OCI-LY7 (cell line): ENCODE measurements around the gene TRIM52. TPM values are rescaled to one million over a fixed set of nuclear protein-coding genes. Genes with fewer than 3 reads are reported as not detected.
"Not testable (repeated sequence)": the region's sequence is repeated elsewhere in the genome, so short reads cannot be mapped to it uniquely, and the experiment has no call there.

ENCODE experiments used
- BruUV-seq: library from RNA; stranded (reverse); fragments of 400-500 nt; replicated peaks from 2 replicates; lab custom pipeline; 2021; lab: Mats Ljungman, UMichigan
- CTCF ChIA-PET: fragments of 300-600 bp; sonication (Branson Sonifier 250); formaldehyde crosslinking; loops from one replicate; lab custom pipeline; 2022; ENCODE audit warnings: antibody characterized with exemption; ENCODE audit not compliant: unreplicated experiment; lab: Charles Lee
- POLR2A ChIA-PET: fragments of 300-600 bp; sonication (Branson Sonifier 250); formaldehyde crosslinking; loops from one replicate; lab custom pipeline; 2022; ENCODE audit warnings: antibody characterized with exemption; lab: Charles Lee
- DNase-seq: peaks from one replicate; pipeline ENCODE4 v3.0.0-alpha.2; 2015; ENCODE audit warnings: low spot score
- H2AFZ ChIP-seq: fragments of 200-600 bp; sonication (generic), shearing (Covaris generic); 2 replicates; pipeline ENCODE4 v1.6.1; 2014; ENCODE audit warnings: mild to moderate bottlenecking, antibody characterized with exemption, low read length, moderate library complexity
- H3K27ac ChIP-seq: fragments of 200-600 bp; sonication (generic); 2 replicates; pipeline ENCODE4 v1.5.1; 2014; ENCODE audit warnings: mixed run types, low read depth, mild to moderate bottlenecking, moderate library complexity, low read length, inconsistent platforms; ENCODE audit not compliant: poor library complexity, severe bottlenecking
- H3K36me3 ChIP-seq: fragments of 200-600 bp; sonication (generic); 2 replicates; pipeline ENCODE4 v1.6.1; 2014; ENCODE audit warnings: mild to moderate bottlenecking, antibody characterized with exemption, low read length, moderate library complexity, mixed read lengths; ENCODE audit not compliant: insufficient read depth
- H3K4me1 ChIP-seq: fragments of 200-600 bp; sonication (generic); 2 replicates; pipeline ENCODE4 v1.5.1; 2014; ENCODE audit warnings: mild to moderate bottlenecking, low read length; ENCODE audit not compliant: insufficient read depth, poor library complexity, severe bottlenecking
- H3K4me2 ChIP-seq: fragments of 200-600 bp; sonication (generic); 2 replicates; pipeline ENCODE4 v1.6.1; 2014; ENCODE audit warnings: mild to moderate bottlenecking, low read length
- H3K4me3 ChIP-seq: fragments of 200-600 bp; sonication (generic); 2 replicates; pipeline ENCODE4 v1.5.1; 2014; ENCODE audit warnings: mild to moderate bottlenecking, low read depth, low read length; ENCODE audit not compliant: poor library complexity, severe bottlenecking
- H3K79me2 ChIP-seq: fragments of 200-600 bp; sonication (generic); 2 replicates; pipeline ENCODE4 v1.6.1; 2016; ENCODE audit warnings: low read depth, mild to moderate bottlenecking, low read length, moderate library complexity, mixed read lengths; ENCODE audit not compliant: insufficient read depth
- H3K9me2 ChIP-seq: fragments of 200-600 bp; sonication (generic); 2 replicates; pipeline ENCODE4 v1.6.1; 2016; ENCODE audit warnings: mild to moderate bottlenecking, low read length, mixed read lengths; ENCODE audit not compliant: insufficient read depth
- H3K9me3 ChIP-seq: fragments of 200-600 bp; sonication (generic); 2 replicates; pipeline ENCODE4 v1.6.1; 2014; ENCODE audit warnings: mild to moderate bottlenecking, mixed run types, low read length, mixed read lengths
- H4K20me1 ChIP-seq: fragments of 200-600 bp; sonication (generic); 2 replicates; pipeline ENCODE4 v1.6.1; 2014; ENCODE audit warnings: mild to moderate bottlenecking, antibody characterized with exemption, low read length, moderate library complexity, mixed read lengths; ENCODE audit not compliant: insufficient read depth
- EZH2phosphoT487 ChIP-seq: fragments of 200-600 bp; sonication (generic); IDR thresholded peaks from 2 replicates; pipeline ENCODE4 v1.6.1; 2018; ENCODE audit warnings: low read depth, borderline replicate concordance, mild to moderate bottlenecking, mixed run types, antibody characterized with exemption, low read length, moderate library complexity, mixed read lengths
- intact Hi-C: fragments of 100-400 bp; cut with micrococcal nuclease; formaldehyde crosslinking; loops from one replicate; pipeline ENCODE4 v1.10.0; 2022; ENCODE audit not compliant: unreplicated experiment
- total RNA-seq, 2 experiments: library from RNA; depleted of rRNA in 1 of 2; stranded (reverse); fragments of >200 nt in 1 of 2; shearing (Covaris generic) in 1 of 2; gene quantifications; 2 replicates each; pipeline ENCODE4 v1.2.3, GENCODE V29; 2014 to 2022
- TF ChIP-seq, protein P1 (sequence below): fragments of 200-600 bp; sonication (generic); conservative IDR thresholded peaks from 2 replicates; pipeline ENCODE4 v1.5.1; 2014; ENCODE audit warnings: mild to moderate bottlenecking, antibody characterized with exemption, low read length, moderate library complexity, mixed read lengths

Gene TRIM52
- total RNA-seq, 2 experiments from 2014 or later, result 16.1 to 33.5 TPM

DNA sequence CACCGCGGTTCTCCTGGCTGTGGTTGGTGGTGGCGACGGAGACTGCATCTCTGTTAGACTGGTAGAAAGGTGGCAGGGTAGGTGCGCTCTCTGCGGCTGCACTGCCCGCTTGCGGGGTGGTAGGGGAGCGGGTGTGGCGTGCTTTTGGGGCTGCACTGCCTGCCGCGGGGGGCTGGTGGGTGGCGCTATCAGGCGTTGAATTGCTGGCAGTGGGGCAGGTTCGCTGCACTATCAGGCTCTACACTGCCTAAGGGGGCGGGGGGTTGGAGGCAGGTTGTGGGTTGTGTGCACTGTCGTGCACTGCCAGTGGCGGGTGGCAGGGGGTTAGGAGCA, 21.0 kb upstream of the TRIM52 start:
- BruUV-seq, result no TSS peak
- intact Hi-C loops, result no loop called here
- Histone ChIP-seq H3K4me1 (peaks cover 6% of the 10 kb centered on the region), H3K27ac (no peak overlapping the region), H3K9me2 (no peaks in the 10 kb centered on the region), H4K20me1 (no peaks in the 10 kb centered on the region), H3K36me3 (no peaks in the 10 kb centered on the region), H3K4me3 (no peak overlapping the region), H3K79me2 (no peaks in the 10 kb centered on the region), H3K9me3 (no peaks in the 10 kb centered on the region), H3K4me2 (no peak overlapping the region), H2AFZ (no peak overlapping the region)
- TF ChIP-seq EZH2phosphoT487, result no peak
- TF ChIP-seq, protein P1, sequence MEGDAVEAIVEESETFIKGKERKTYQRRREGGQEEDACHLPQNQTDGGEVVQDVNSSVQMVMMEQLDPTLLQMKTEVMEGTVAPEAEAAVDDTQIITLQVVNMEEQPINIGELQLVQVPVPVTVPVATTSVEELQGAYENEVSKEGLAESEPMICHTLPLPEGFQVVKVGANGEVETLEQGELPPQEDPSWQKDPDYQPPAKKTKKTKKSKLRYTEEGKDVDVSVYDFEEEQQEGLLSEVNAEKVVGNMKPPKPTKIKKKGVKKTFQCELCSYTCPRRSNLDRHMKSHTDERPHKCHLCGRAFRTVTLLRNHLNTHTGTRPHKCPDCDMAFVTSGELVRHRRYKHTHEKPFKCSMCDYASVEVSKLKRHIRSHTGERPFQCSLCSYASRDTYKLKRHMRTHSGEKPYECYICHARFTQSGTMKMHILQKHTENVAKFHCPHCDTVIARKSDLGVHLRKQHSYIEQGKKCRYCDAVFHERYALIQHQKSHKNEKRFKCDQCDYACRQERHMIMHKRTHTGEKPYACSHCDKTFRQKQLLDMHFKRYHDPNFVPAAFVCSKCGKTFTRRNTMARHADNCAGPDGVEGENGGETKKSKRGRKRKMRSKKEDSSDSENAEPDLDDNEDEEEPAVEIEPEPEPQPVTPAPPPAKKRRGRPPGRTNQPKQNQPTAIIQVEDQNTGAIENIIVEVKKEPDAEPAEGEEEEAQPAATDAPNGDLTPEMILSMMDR, result no peak
- POLR2A ChIA-PET, result no interaction called here
- DNase-seq, result no peak
- CTCF ChIA-PET, result no interaction called here

DNA sequence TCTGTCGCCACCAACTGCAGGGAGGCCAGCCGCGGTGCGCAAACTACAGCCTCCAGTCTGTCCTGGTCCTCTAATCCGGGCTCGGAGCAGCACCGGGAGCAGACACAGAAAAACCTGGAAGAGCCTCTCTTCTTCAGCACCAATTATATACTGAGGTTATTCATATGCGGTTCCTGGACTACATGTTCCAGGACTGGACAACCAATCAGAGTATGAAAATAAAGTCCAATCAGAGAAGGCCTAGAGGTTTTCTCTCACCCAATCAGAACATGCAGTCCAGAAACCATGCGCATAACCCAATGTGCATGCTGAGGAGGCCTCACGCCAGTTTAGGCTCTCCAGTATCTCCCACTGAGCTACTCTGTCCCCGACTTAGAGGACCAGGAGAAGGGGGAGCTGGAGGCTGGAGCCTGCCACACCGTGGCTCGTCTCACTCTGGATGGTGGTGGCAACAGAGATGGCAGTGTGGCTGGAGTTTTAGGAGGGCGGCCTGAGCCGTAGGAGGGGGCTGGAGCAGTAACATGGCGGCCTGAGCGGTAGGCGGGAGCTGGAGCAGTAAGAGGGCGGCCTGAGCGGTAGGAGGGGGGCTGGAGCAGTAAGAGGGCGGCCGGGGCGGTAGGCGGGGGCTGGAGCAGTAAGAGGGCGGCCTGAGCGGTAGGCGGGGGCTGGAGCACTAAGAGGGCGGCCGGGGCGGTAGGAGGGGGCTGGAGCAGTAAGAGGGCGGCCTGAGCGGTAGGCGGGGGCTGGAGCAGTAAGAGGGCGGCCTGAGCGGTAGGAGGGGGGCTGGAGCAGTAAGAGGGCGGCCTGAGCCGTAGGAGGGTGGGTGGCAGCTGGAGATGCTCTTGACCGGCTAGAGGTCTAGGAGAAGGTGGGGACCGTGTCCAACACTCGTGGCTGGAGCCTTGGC, 20.4 kb upstream of the TRIM52 start:
- ChIA-PET POLR2A (interaction anchor here (0.6 kb wide), 1 partner anchor 70 kb away, joined by 3 read pairs; no protein-coding TSS in a partner anchor), CTCF (interaction anchor here (0.6 kb wide), 1 partner anchor 42 kb away, joined by 4 read pairs; no protein-coding TSS in a partner anchor)
- Histone ChIP-seq H4K20me1 (no peaks in the 10 kb centered on the region), H3K27ac (no peak overlapping the region), H3K4me3 (no peak overlapping the region), H3K4me1 (no peaks in the 10 kb centered on the region), H2AFZ (no peak overlapping the region), H3K9me3 (no peaks in the 10 kb centered on the region), H3K9me2 (no peaks in the 10 kb centered on the region), H3K4me2 (no peak overlapping the region), H3K79me2 (no peaks in the 10 kb centered on the region), H3K36me3 (no peaks in the 10 kb centered on the region)
- no peak for DNase-seq
- TF ChIP-seq, protein P1, result no peak
- TF ChIP-seq EZH2phosphoT487, result no peak
- intact Hi-C loops, result no loop called here
- BruUV-seq, result no TSS peak

DNA sequence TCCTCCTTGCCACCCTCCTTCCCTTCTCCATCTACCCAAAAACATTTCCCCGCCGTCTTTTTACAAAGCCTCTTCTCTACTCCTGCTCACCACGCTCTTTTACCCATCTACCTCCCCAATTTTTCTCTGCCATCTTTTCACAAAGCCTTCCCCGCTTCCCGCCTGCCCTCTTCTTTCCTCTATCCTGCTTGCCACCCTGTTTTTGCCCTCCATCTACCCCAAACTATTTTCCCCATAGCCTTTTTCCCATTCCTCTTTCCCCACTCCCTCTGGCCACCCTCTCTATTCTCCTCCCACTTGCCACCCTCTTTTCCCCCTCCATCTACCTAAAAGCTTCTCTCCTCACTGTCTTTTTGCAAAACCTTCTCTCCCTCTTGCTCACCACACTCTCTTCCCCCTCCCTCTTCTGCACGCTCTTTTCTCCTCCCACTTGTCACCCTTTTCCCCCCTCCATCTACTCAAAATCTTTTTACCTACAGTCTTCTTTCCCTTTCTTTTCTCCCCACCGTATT, 19.4 kb upstream of the TRIM52 start:
- no peak overlapping the region for H3K4me2 ChIP-seq
- no peaks in the 10 kb centered on the region for H3K9me2 ChIP-seq
- no peaks in the 10 kb centered on the region for H3K36me3 ChIP-seq
- H3K79me2 ChIP-seq, result no peaks in the 10 kb centered on the region
- no peak for TF ChIP-seq EZH2phosphoT487
- TF ChIP-seq, protein P1, result no peak
- H3K4me3 ChIP-seq, result no peak overlapping the region
- ChIA-PET POLR2A (no interaction called here), CTCF (no interaction called here)
- no peaks in the 10 kb centered on the region for H4K20me1 ChIP-seq
- no peak overlapping the region for H3K27ac ChIP-seq
- H3K4me1 ChIP-seq, result no peaks in the 10 kb centered on the region
- H2AFZ ChIP-seq, result no peak overlapping the region
- intact Hi-C loops, result no loop called here
- no peaks in the 10 kb centered on the region for H3K9me3 ChIP-seq
- DNase-seq, result no peak
- no TSS peak for BruUV-seq

DNA sequence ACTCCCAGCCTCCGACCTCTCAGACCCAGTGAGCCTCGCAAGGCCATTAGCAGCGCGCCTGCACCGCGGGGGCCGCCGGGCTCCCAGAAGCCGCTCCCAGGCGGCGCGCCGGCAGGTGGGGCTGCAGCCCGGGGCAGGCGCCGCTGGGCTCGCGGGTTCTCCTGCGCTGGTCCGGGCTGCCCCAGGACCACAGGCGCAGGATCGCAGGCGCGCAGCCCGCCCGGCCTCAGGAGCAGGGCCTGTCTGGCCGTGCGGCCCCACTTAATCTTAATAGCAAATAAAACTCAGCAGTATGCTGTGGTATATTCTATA, 12.4 kb upstream of the TRIM52 start:
- H3K4me2 ChIP-seq, H3K4me3 ChIP-seq, BruUV-seq, H2AFZ ChIP-seq, DNase-seq, H3K79me2 ChIP-seq, H3K27ac ChIP-seq, intact Hi-C loops, H3K36me3 ChIP-seq, H3K9me3 ChIP-seq, H3K9me2 ChIP-seq, CTCF ChIA-PET, H4K20me1 ChIP-seq, H3K4me1 ChIP-seq: not testable (repeated sequence)
- POLR2A ChIA-PET, result interaction anchor here (0.6 kb wide), 1 partner anchor 408 kb away, joined by 3 read pairs; no protein-coding TSS in a partner anchor
